GM12864 (cell line): Measurements from ENCODE around the gene ANKRD17.

Experiments used
- DNase-seq: peaks from one replicate; pipeline ENCODE4 v3.0.0-alpha.2; 2011; ENCODE audit warnings: low read depth
- H3K4me3 ChIP-seq: 2 replicates; pipeline ENCODE4 v1.5.1; 2011; ENCODE audit warnings: mild to moderate bottlenecking, low read depth, low read length, control low read depth
- TF ChIP-seq, protein P1 (sequence below): IDR thresholded peaks from 2 replicates; pipeline ENCODE4 v1.5.1; 2011; ENCODE audit warnings: low read depth, mild to moderate bottlenecking, moderate library complexity, low read length, control low read depth, inconsistent platforms; ENCODE audit errors: missing control alignments

Gene ANKRD17

DNA sequence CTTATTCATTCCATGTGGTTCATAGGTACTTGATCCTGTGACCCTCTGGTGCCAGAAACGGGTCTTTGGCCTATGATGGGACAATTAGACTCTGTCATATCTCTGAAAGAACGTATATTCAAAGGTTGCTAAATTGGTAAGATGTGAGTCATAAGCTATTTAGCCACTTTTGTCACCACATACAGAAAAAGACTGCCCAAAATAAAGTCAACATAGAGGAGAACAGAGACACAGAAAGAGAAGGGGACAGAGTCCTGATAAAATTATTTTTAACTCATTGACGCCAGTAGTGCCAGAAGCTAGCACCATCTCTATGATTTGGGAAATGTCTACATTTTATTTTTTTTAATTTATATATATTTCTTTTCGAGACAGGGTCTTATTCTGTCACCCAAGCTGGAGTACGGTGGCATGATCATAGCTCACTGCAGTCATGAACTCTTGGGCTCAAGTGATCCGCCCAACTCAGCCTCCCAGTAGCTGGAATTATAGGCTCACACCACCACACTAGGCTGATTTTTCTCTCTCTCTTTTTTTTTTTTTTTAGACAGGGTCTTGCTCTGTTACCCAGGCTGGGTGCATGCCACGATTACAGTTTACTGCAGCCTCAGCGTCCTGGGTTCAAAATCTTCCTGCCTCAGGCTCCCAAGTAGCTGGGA is 96.9 kb downstream of the ANKRD17 start:
- TF ChIP-seq, protein P1, sequence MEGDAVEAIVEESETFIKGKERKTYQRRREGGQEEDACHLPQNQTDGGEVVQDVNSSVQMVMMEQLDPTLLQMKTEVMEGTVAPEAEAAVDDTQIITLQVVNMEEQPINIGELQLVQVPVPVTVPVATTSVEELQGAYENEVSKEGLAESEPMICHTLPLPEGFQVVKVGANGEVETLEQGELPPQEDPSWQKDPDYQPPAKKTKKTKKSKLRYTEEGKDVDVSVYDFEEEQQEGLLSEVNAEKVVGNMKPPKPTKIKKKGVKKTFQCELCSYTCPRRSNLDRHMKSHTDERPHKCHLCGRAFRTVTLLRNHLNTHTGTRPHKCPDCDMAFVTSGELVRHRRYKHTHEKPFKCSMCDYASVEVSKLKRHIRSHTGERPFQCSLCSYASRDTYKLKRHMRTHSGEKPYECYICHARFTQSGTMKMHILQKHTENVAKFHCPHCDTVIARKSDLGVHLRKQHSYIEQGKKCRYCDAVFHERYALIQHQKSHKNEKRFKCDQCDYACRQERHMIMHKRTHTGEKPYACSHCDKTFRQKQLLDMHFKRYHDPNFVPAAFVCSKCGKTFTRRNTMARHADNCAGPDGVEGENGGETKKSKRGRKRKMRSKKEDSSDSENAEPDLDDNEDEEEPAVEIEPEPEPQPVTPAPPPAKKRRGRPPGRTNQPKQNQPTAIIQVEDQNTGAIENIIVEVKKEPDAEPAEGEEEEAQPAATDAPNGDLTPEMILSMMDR: no peak
- DNase-seq: no peak
- no peak overlapping the region for H3K4me3 ChIP-seq

- TF ChIP-seq, protein P1: no peak
- DNase-seq: no peak
- no peak overlapping the region for H3K4me3 ChIP-seq
Observed at GRCh38 chr4:73156394-73156793, 102.2 kb downstream of the ANKRD17 start.

DNA sequence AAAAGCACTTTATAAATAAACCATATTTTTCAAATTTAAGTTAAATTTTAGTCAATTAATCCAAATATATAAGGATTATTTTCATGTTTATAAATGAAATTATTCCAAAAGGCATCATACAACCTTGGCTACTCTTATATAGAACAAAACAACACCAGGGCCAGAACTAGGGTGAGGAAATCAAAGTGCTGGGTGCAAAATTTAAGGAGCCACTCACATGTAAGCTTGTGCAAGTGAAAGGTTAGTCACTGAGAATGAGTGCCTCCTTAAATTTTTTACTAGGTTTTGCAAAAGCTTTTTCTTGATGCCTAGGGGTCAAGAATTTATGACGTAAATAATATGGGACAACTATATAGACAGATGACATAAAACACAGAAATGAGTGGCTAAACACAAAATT is 105.7 kb downstream of the ANKRD17 start:
- DNase-seq: no peak
- TF ChIP-seq, protein P1: no peak
- H3K4me3 ChIP-seq: no peak overlapping the region

DNA sequence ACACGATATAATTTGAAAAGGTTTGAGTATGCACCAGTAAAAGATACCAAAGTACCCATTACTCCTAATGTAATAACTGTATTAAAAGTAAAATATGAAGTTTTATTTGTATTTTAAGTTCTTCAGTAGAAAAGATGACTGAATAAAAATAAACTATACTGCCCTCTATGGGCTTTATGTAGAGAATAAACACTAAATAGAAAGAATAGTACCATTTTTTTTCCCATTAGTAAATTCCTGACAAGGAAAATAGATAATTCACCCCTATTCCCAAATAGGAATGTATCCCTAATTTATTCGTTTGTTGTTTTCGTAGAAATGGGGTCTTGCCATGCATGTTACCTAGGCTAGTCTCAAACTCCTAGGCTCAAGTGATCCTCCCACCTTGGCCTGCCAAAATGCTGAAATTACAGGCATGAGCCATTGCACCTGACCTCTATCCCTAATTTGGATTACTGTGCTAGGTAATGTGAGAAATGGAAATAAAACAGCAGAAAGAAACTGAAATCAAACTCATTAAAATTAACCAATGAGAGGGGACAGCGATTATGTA is 115.5 kb downstream of the ANKRD17 start:
- no peak overlapping the region for H3K4me3 ChIP-seq
- DNase-seq: no peak
- TF ChIP-seq, protein P1: no peak

- no peak overlapping the region for H3K4me3 ChIP-seq
- no peak for DNase-seq
- TF ChIP-seq, protein P1: no peak
Observed at GRCh38 chr4:73139991-73140390, 118.6 kb downstream of the ANKRD17 start.

GRCh38 chr4:73139245-73139644 is 119.4 kb downstream of the ANKRD17 start:
- TF ChIP-seq, protein P1: no peak
- H3K4me3 ChIP-seq: no peak overlapping the region
- no peak for DNase-seq

DNA sequence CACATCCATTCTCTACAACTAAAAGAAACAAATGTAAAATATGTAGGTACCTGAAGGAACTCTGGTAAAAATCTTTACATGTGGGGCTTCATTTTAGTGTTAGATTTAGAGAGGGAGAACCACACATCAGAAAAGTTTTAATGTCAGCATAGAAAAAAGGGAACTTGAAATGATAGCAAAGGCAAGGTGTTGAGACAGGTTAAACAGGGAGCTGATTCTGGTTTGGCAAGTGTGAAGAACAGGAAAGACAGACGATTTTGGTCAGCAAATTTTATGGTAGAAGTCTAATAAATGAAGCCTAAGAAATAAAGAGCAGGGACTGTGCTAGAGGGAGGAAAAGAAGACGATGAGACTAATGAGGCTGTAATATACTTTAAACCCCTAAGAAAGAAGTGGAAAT is 121.5 kb downstream of the ANKRD17 start:
- H3K4me3 ChIP-seq: no peak overlapping the region
- no peak for DNase-seq
- TF ChIP-seq, protein P1: no peak
